ENCODE measurements around the gene THUMPD1. TPM values are rescaled to one million over a fixed set of nuclear protein-coding genes. Genes with fewer than 3 reads are reported as not detected.

Gene THUMPD1
- total RNA-seq, 1 experiment from 2014 or later, result 36.0 TPM

DNA sequence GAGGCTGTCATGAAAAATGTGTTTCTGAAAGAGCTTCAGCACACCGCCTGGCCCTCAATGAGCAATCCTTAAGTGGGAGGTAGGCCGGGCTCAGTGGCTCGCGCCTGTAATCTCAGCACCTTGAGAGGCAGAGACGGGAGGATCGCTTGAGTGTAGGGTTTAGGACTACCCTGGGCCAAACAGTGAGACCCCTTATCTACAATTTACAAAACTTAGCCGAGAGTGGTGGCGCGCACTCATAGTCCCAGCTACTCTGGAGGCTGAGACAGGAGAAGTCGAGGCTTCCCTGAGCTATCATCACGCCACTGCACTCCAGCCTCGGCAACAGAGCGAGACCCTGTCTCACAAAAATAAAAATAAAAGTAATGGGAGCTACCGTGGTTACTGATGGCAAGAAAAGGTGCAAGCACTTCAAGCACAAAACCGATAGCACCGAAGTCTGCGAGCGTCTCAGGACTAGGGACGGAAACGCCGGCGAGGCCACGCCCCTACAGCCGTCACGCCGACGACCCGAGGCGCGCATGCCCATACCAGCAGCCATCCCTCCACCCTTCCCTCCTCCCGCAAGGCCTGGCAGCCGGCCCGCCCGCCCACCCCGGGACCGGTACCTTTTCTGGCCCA, 607 bp downstream of the THUMPD1 start:
- peak overlapping the region; percentile 100 for H2AFZ ChIP-seq
- H3K4me3 ChIP-seq, result peak overlapping the region; percentile 89
- CTCF ChIA-PET, result interaction anchor here (0.6 to 1.0 kb wide), 3 partner anchors 64 to 834 kb away, joined by 3 to 7 read pairs (median 4); no protein-coding TSS in a partner anchor
- DNase-seq, result peak in 1 of 2 experiments; percentile 86
- intact Hi-C loops (cut with micrococcal nuclease; ENCODE audit: unreplicated experiment), result loop anchor here (1.0 to 2.0 kb wide), 3 partner anchors 65 to 560 kb away; partner anchors contain the start of genes ERI2 and REXO5
- H3K9me2 ChIP-seq (ENCODE audit: insufficient read depth), result no peaks in the 10 kb centered on the region
- no peak for TF ChIP-seq EZH2 (IDR thresholded peaks at IDR 0.05; ENCODE audit: low read depth)
- TF ChIP-seq, protein P1, sequence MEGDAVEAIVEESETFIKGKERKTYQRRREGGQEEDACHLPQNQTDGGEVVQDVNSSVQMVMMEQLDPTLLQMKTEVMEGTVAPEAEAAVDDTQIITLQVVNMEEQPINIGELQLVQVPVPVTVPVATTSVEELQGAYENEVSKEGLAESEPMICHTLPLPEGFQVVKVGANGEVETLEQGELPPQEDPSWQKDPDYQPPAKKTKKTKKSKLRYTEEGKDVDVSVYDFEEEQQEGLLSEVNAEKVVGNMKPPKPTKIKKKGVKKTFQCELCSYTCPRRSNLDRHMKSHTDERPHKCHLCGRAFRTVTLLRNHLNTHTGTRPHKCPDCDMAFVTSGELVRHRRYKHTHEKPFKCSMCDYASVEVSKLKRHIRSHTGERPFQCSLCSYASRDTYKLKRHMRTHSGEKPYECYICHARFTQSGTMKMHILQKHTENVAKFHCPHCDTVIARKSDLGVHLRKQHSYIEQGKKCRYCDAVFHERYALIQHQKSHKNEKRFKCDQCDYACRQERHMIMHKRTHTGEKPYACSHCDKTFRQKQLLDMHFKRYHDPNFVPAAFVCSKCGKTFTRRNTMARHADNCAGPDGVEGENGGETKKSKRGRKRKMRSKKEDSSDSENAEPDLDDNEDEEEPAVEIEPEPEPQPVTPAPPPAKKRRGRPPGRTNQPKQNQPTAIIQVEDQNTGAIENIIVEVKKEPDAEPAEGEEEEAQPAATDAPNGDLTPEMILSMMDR (conservative IDR thresholded peaks at IDR 0.05), result no peak
- peak overlapping the region; percentile 70 for H3K27ac ChIP-seq
- peaks cover 41% of the 10 kb centered on the region for H4K20me1 ChIP-seq (ENCODE audit: insufficient read depth)
- peaks cover 20% of the 10 kb centered on the region; the same call in 1 of the 2 replicates for H3F3A ChIP-seq (ENCODE audit: insufficient read depth, low read depth)
- BruUV-seq (replicated peaks), result TSS peak; percentile 32
- peak overlapping the region; percentile 87 for H3K4me2 ChIP-seq
- no peaks in the 10 kb centered on the region for H3K27me3 ChIP-seq (ENCODE audit: insufficient read depth, low read depth)
- H3K79me2 ChIP-seq (ENCODE audit: low read depth), result peaks cover 35% of the 10 kb centered on the region
- H3K4me1 ChIP-seq (replicated peaks; ENCODE audit: insufficient read depth), result peaks cover 17% of the 10 kb centered on the region; the same call in 1 of the 2 replicates
- H3K9me3 ChIP-seq (ENCODE audit: insufficient read depth, low read depth), result no peaks in the 10 kb centered on the region; the same call in 1 of the 2 replicates
- H3K36me3 ChIP-seq (ENCODE audit: low read depth), result peaks cover 24% of the 10 kb centered on the region
- POLR2A ChIA-PET (ENCODE audit: unreplicated experiment), result interaction anchor here (0.7 kb wide), 1 partner anchor 1951 kb away, joined by 5 read pairs; the partner anchor contains the start of gene RPS15A

DNA sequence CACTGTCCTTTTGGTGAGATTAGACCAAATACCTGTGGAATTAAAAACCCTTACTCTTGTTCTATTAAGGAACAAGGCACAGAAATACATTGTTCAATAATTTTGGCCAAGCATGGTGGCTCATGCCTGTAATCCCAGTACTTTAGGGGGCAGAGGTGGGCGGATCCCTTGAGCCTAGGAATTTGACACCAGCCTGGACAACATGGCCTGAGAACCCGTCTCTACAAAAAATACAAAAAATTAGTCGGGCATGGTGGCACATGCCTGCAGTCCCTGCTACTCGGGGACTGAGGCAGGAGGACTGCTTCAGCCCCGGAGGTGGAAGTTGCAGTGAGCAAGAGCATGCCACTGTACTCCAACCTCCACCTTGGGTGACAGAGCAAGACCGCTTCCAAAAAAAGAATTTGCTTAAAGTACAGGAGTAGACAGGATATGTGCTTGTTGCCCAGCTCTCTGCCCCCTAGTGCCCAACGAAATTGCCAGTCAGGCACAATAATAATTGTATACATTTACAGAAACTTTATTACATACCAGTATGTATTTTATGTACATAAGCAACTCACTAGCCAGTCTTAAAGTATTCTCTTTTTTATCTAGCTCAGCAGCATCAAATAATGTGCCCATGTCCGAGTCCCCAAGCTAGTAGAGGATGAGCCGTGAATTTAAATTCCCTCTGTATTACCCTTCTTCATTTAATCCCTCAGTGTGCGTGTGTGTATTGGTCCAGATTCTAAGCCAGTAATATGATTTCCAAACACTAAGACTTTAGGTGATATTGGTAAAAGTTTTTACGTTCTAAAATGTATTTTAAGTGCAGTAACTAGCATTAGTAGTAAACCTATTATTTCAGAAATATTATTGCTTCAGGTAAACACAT, 1.4 kb downstream of the THUMPD1 start:
- H2AFZ ChIP-seq, result no peak overlapping the region
- peaks cover 31% of the 10 kb centered on the region for H3K36me3 ChIP-seq (ENCODE audit: low read depth)
- peaks cover 26% of the 10 kb centered on the region; the same call in 1 of the 2 replicates for H3F3A ChIP-seq (ENCODE audit: insufficient read depth, low read depth)
- peaks cover 41% of the 10 kb centered on the region for H4K20me1 ChIP-seq (ENCODE audit: insufficient read depth)
- no peak overlapping the region for H3K27ac ChIP-seq
- H3K4me1 ChIP-seq (replicated peaks; ENCODE audit: insufficient read depth), result peaks cover 17% of the 10 kb centered on the region; the same call in 1 of the 2 replicates
- DNase-seq, result peak in 1 of 2 experiments; percentile 1
- ChIA-PET CTCF (interaction anchor here (0.6 to 1.0 kb wide), 3 partner anchors 63 to 833 kb away, joined by 3 to 7 read pairs (median 4); no protein-coding TSS in a partner anchor), POLR2A (ENCODE audit: unreplicated experiment) (interaction anchor here (0.6 to 0.7 kb wide), 2 partner anchors 808 to 1950 kb away, joined by 5 to 7 read pairs; partner anchors contain the start of gene RPS15A)
- no peak for TF ChIP-seq EZH2 (IDR thresholded peaks at IDR 0.05; ENCODE audit: low read depth)
- TF ChIP-seq, protein P1 (conservative IDR thresholded peaks at IDR 0.05), result peak; percentile 57; the same call in 1 of the 2 replicates
- no TSS peak for BruUV-seq (replicated peaks)
- intact Hi-C loops (cut with micrococcal nuclease; ENCODE audit: unreplicated experiment), result loop anchor here (2.0 kb wide), 1 partner anchor 561 kb away; no protein-coding TSS in a partner anchor
- H3K27me3 ChIP-seq (ENCODE audit: insufficient read depth, low read depth), result no peaks in the 10 kb centered on the region
- no peaks in the 10 kb centered on the region; the same call in 1 of the 2 replicates for H3K9me3 ChIP-seq (ENCODE audit: insufficient read depth, low read depth)
- peak overlapping the region; percentile 87 for H3K4me2 ChIP-seq
- H3K4me3 ChIP-seq, result peak overlapping the region; percentile 89
- H3K9me2 ChIP-seq (ENCODE audit: insufficient read depth), result no peaks in the 10 kb centered on the region
- H3K79me2 ChIP-seq (ENCODE audit: low read depth), result peaks cover 35% of the 10 kb centered on the region

DNA sequence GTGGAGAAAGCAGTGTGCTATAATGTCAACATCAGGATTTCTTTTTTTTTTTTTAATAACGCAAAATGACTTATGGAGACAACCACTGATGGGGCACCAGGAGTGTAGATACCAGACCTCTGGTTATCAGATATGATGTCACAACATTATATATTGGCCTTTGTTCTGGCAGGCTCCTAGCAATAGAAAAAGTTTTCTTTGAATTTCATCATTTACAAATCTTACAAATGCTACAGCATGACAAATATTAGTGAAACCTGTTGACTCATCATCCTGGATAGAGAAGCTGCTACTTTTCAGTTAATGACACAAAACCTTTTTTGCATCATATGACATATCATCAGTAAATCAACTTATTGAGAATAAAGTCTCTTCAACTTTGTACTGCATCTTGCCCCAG, 6.1 kb downstream of the THUMPD1 start:
- no peak overlapping the region for H3K27ac ChIP-seq
- peaks cover 7% of the 10 kb centered on the region; the same call in 1 of the 2 replicates for H3K4me1 ChIP-seq (replicated peaks; ENCODE audit: insufficient read depth)
- intact Hi-C loops (cut with micrococcal nuclease; ENCODE audit: unreplicated experiment), result no loop called here
- no peak overlapping the region for H3K4me3 ChIP-seq
- no peak for DNase-seq
- H3K9me2 ChIP-seq (ENCODE audit: insufficient read depth), result no peaks in the 10 kb centered on the region
- H3K27me3 ChIP-seq (ENCODE audit: insufficient read depth, low read depth), result no peaks in the 10 kb centered on the region
- H3K9me3 ChIP-seq (ENCODE audit: insufficient read depth, low read depth), result no peaks in the 10 kb centered on the region
- H3K36me3 ChIP-seq (ENCODE audit: low read depth), result peaks cover 34% of the 10 kb centered on the region
- BruUV-seq (replicated peaks), result no TSS peak
- no peak for TF ChIP-seq EZH2 (IDR thresholded peaks at IDR 0.05; ENCODE audit: low read depth)
- TF ChIP-seq, protein P1 (conservative IDR thresholded peaks at IDR 0.05), result no peak
- H3K4me2 ChIP-seq, result no peak overlapping the region
- no peak overlapping the region for H2AFZ ChIP-seq
- peaks cover 22% of the 10 kb centered on the region; the same call in 1 of the 2 replicates for H3F3A ChIP-seq (ENCODE audit: insufficient read depth, low read depth)
- peaks cover 28% of the 10 kb centered on the region for H3K79me2 ChIP-seq (ENCODE audit: low read depth)
- ChIA-PET CTCF (no interaction called here), POLR2A (ENCODE audit: unreplicated experiment) (no interaction called here)
- H4K20me1 ChIP-seq (ENCODE audit: insufficient read depth), result peaks cover 34% of the 10 kb centered on the region

Measured in PC-9 (cell line).